CD4-positive, alpha-beta T cell (primary cell): ENCODE results near the gene TXNDC12. TPM values are rescaled to one million over a fixed set of nuclear protein-coding genes. Genes with fewer than 3 reads are reported as not detected.

Experiments used
- ATAC-seq: fragments of 200-7000 bp; cut with Tn5 transposase; one replicate; pipeline ENCODE4 v1.10.0; 2022; ENCODE audit warnings: mild to moderate bottlenecking; ENCODE audit not compliant: poor library complexity
- CTCF ChIA-PET: fragments of 350-600 bp; sonication (Branson Sonifier 250); formaldehyde crosslinking; loops from one replicate; lab custom pipeline; 2021; ENCODE audit warnings: antibody characterized with exemption, inconsistent platforms; lab: Charles Lee
- POLR2A ChIA-PET: fragments of 350-600 bp; sonication (Branson Sonifier 250); formaldehyde crosslinking; loops from one replicate; lab custom pipeline; 2021; ENCODE audit warnings: antibody characterized with exemption, inconsistent platforms; lab: Charles Lee
- DNase-seq, 14 experiments: peaks; one replicate each; pipeline ENCODE4 v3.0.0-alpha.2; 2013 to 2020; ENCODE audit warnings: mixed read lengths in 2 of 14
- H3K27ac ChIP-seq, 2 donors: one replicate each; pipeline versions ENCODE4 v1.5.1 to v1.7.0; 2013; ENCODE audit warnings: low read length in 2 of 2, low read depth in 1 of 2, mild to moderate bottlenecking in 1 of 2
- H3K27me3 ChIP-seq, 2 experiments: 1 replicate in 1 of 2; 2 replicates in 1 of 2; pipeline versions ENCODE4 v1.6.1 to v1.7.0; 2013; ENCODE audit warnings: low read length in 2 of 2, control low read depth in 1 of 2, mild to moderate bottlenecking in 1 of 2, moderate library complexity in 1 of 2; ENCODE audit not compliant: insufficient read depth in 2 of 2, control insufficient read depth in 1 of 2
- H3K36me3 ChIP-seq: one replicate; pipeline ENCODE4 v1.6.1; 2013; ENCODE audit warnings: low read length, control low read depth; ENCODE audit not compliant: insufficient read depth
- H3K4me1 ChIP-seq: one replicate; pipeline ENCODE4 v1.6.1; 2013; ENCODE audit warnings: low read length, control low read depth; ENCODE audit not compliant: insufficient read depth
- H3K4me3 ChIP-seq: one replicate; pipeline ENCODE4 v1.5.1; 2013; ENCODE audit warnings: mild to moderate bottlenecking, low read length, moderate library complexity
- H3K9me3 ChIP-seq, 2 experiments: 1 replicate in 1 of 2; 2 replicates in 1 of 2; pipeline versions ENCODE4 v1.6.1 to v1.7.0; 2013; ENCODE audit warnings: low read length in 2 of 2, mild to moderate bottlenecking in 2 of 2, control low read depth in 1 of 2, moderate library complexity in 1 of 2; ENCODE audit not compliant: control insufficient read depth in 1 of 2, insufficient read depth in 1 of 2
- H3K27ac Mint-ChIP-seq: one replicate; pipeline ENCODE4 v1.8.0; 2020; ENCODE audit warnings: mixed read lengths
- H3K27me3 Mint-ChIP-seq: one replicate; pipeline ENCODE4 v1.8.0; 2021; ENCODE audit warnings: mixed read lengths
- H3K36me3 Mint-ChIP-seq: one replicate; pipeline ENCODE4 v1.8.0; 2021; ENCODE audit warnings: low read depth, mixed read lengths
- H3K4me1 Mint-ChIP-seq: one replicate; pipeline ENCODE4 v1.8.0; 2021; ENCODE audit warnings: low read depth, mixed read lengths
- H3K4me3 Mint-ChIP-seq: one replicate; pipeline ENCODE4 v1.8.0; 2020; ENCODE audit warnings: mild to moderate bottlenecking, mixed read lengths
- H3K9me3 Mint-ChIP-seq: one replicate; pipeline ENCODE4 v1.8.0; 2020; ENCODE audit warnings: mixed read lengths
- intact Hi-C, 2 experiments: fragments of 100-400 bp; cut with DNase I in 1 of 2; cut with micrococcal nuclease in 1 of 2; formaldehyde crosslinking; loops; one replicate each; pipeline versions ENCODE4 v1.15.1 to v1.9.0; 2023 to 2025; cut with DNase I, micrococcal nuclease
- total RNA-seq, 174 experiments: library from RNA in 2 of 174; stranded (reverse) in 2 of 174; gene quantifications; one replicate each; pipeline ENCODE4 v1.2.3 and lab custom pipeline; 2021 to 2026
- TF ChIP-seq, protein P1 (sequence below): fragments of 200-600 bp; IDR thresholded peaks from one replicate; pipeline ENCODE4 v1.8.0; 2022; ENCODE audit warnings: antibody characterized with exemption, mild to moderate bottlenecking

TXNDC12 gene
- total RNA-seq, 2 experiments from 2014 or later = 14.3 to 15.4 TPM

DNA sequence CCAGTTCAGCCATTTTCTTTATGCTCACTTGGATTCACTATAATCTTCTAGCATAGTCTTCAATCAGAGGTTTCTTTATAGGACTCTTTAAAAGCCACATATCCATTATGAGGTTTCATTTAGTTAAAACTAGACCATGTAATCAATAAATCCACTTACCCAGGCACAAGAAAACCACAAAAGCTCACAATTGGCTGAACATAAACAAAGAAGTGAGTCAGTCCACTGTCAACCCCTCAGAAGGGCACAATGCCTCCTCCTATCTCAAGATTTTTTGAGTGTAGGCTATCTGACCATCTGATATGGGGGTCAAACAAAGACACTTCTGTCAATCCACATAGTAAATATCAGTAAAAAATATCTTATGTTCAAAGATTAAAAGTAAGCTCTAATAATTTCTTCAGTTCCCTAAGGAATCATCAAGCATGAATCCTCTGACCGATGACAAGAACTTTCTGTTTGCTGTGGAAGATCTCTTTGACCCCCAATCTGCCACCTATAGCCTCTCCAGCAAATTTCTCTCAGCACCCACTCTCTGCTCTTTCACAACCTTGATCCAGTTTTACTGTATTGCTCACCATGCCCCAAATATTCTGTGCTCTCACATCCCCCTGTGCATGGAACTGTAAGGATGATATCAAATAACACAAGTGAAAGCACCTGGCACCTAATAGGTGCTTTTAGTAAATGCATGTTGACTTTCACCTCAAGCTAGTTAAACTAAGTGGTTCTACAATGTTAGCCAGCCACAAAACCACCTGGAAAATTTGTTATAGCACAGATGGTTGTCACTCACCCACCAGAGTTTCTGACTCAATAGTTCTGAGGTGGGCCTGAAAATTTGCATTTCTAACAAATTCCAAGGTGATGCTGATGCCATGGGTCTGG is 81.2 kb downstream of the TXNDC12 start:
- intact Hi-C loops = no loop called here
- CTCF ChIA-PET = no interaction called here
- H3K27ac Mint-ChIP-seq = no peak overlapping the region

More for the DNA sequence above, 81.2 kb downstream of the TXNDC12 start:
- no peaks in the 10 kb centered on the region for H3K36me3 ChIP-seq
- Mint-ChIP-seq H3K9me3 (no peaks in the 10 kb centered on the region), H3K27me3 (no peaks in the 10 kb centered on the region), H3K36me3 (no peaks in the 10 kb centered on the region), H3K4me3 (no peak overlapping the region), H3K4me1 (no peaks in the 10 kb centered on the region)
- no peak overlapping the region for H3K27ac ChIP-seq
- no peaks in the 10 kb centered on the region for H3K4me1 ChIP-seq
- DNase-seq (no peak), ATAC-seq (no peak)
- no peaks in the 10 kb centered on the region for H3K9me3 ChIP-seq
- H3K4me3 ChIP-seq = no peak overlapping the region
- TF ChIP-seq, protein P1, sequence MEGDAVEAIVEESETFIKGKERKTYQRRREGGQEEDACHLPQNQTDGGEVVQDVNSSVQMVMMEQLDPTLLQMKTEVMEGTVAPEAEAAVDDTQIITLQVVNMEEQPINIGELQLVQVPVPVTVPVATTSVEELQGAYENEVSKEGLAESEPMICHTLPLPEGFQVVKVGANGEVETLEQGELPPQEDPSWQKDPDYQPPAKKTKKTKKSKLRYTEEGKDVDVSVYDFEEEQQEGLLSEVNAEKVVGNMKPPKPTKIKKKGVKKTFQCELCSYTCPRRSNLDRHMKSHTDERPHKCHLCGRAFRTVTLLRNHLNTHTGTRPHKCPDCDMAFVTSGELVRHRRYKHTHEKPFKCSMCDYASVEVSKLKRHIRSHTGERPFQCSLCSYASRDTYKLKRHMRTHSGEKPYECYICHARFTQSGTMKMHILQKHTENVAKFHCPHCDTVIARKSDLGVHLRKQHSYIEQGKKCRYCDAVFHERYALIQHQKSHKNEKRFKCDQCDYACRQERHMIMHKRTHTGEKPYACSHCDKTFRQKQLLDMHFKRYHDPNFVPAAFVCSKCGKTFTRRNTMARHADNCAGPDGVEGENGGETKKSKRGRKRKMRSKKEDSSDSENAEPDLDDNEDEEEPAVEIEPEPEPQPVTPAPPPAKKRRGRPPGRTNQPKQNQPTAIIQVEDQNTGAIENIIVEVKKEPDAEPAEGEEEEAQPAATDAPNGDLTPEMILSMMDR = no peak
- POLR2A ChIA-PET = no interaction called here
- H3K27me3 ChIP-seq = no peaks in the 10 kb centered on the region

Other genes with a start within 250 kb of the TXNDC12 start
- gene NRDC, start 176.5 kb downstream of the TXNDC12 start, total RNA-seq = 10 to 100 TPM; 59.0 to 62.4 TPM
- not detected for gene RAB3B, start 64.5 kb downstream of the TXNDC12 start, total RNA-seq
- 10 to 100 TPM; 23.4 to 24.0 TPM for gene KTI12, start 21.4 kb downstream of the TXNDC12 start, total RNA-seq
- gene BTF3L4, start 1.1 kb upstream of the TXNDC12 start, total RNA-seq = 10 to 100 TPM; 29.4 to 34.1 TPM
- 1 to 10 TPM; 5.4 to 6.1 TPM for gene ZFYVE9, start 86.9 kb upstream of the TXNDC12 start, total RNA-seq